Calu3 (cell line): ENCODE results near the gene GYS2. TPM values are rescaled to one million over a fixed set of nuclear protein-coding genes. Genes with fewer than 3 reads are reported as not detected.

Experiments
- BruUV-seq: library from RNA; stranded (reverse); fragments of 400-500 nt; replicated peaks from 2 replicates; lab custom pipeline; 2021; lab: Mats Ljungman, UMichigan
- CTCF ChIA-PET: fragments of 300-600 bp; sonication (Branson Sonifier 250); formaldehyde crosslinking; loops from one replicate; lab custom pipeline; 2022; ENCODE audit warnings: antibody characterized with exemption; lab: Charles Lee
- DNase-seq: peaks from one replicate; pipeline ENCODE4 v3.0.0; 2022
- H3K27ac Mint-ChIP-seq: one replicate; pipeline ENCODE4 v1.8.0; 2022; ENCODE audit warnings: mixed read lengths; ENCODE audit not compliant: unreplicated experiment
- H3K27me3 Mint-ChIP-seq: one replicate; pipeline ENCODE4 v1.8.0; 2022; ENCODE audit warnings: mixed read lengths; ENCODE audit not compliant: unreplicated experiment
- H3K36me3 Mint-ChIP-seq: one replicate; pipeline ENCODE4 v1.8.0; 2022; ENCODE audit warnings: mild to moderate bottlenecking, moderate library complexity, mixed read lengths; ENCODE audit not compliant: insufficient read depth, unreplicated experiment
- H3K4me1 Mint-ChIP-seq: one replicate; pipeline ENCODE4 v1.8.0; 2022; ENCODE audit warnings: mild to moderate bottlenecking, low read depth, mixed read lengths; ENCODE audit not compliant: unreplicated experiment
- H3K4me3 Mint-ChIP-seq: one replicate; pipeline ENCODE4 v1.8.0; 2022; ENCODE audit warnings: mild to moderate bottlenecking, low read depth, moderate library complexity, mixed read lengths; ENCODE audit not compliant: unreplicated experiment
- H3K9me3 Mint-ChIP-seq: one replicate; pipeline ENCODE4 v1.8.0; 2022; ENCODE audit warnings: low read depth, mixed read lengths; ENCODE audit not compliant: unreplicated experiment
- CTCF ChIP-seq: fragments of 200-600 bp; IDR thresholded peaks from one replicate; pipeline ENCODE4 v1.8.0; 2022; ENCODE audit warnings: antibody characterized with exemption; ENCODE audit not compliant: unreplicated experiment
- intact Hi-C: fragments of 100-400 bp; cut with micrococcal nuclease; formaldehyde crosslinking; loops from one replicate; pipeline ENCODE4 v1.10.0; 2022; ENCODE audit not compliant: unreplicated experiment
- total RNA-seq: library from RNA; stranded (reverse); gene quantifications from 2 replicates; pipeline ENCODE4 v1.2.3, GENCODE V29; 2022

Gene GYS2
- total RNA-seq, 1 experiment from 2014 or later, result not detected

- TF ChIP-seq CTCF, result no peak
- CTCF ChIA-PET, result no interaction called here
- Mint-ChIP-seq H3K27me3 (no peaks in the 10 kb centered on the region), H3K9me3 (no peaks in the 10 kb centered on the region), H3K4me3 (no peak overlapping the region), H3K4me1 (peaks cover 9% of the 10 kb centered on the region), H3K27ac (no peak overlapping the region), H3K36me3 (no peaks in the 10 kb centered on the region)
- intact Hi-C loops, result no loop called here
- no peak for DNase-seq
- BruUV-seq, result no TSS peak
These were observed 41.8 kb downstream of the GYS2 start for GRCh38 chr12:21562859-21563258.

GRCh38 chr12:21561158-21561557 is 43.5 kb downstream of the GYS2 start:
- CTCF ChIA-PET, result no interaction called here

GRCh38 chr12:21559855-21560569 is 44.6 kb downstream of the GYS2 start:
- no peaks in the 10 kb centered on the region for H3K27me3 Mint-ChIP-seq
- no peaks in the 10 kb centered on the region for H3K9me3 Mint-ChIP-seq
- H3K27ac Mint-ChIP-seq, result no peak overlapping the region
- no peak for TF ChIP-seq CTCF
- CTCF ChIA-PET, result no interaction called here
- intact Hi-C loops, result no loop called here
- DNase-seq, result no peak
- no TSS peak for BruUV-seq
- peaks cover 9% of the 10 kb centered on the region for H3K4me1 Mint-ChIP-seq
- H3K4me3 Mint-ChIP-seq, result no peak overlapping the region
- H3K36me3 Mint-ChIP-seq, result no peaks in the 10 kb centered on the region

More at GRCh38 chr12:21561158-21561557, 43.5 kb downstream of the GYS2 start:
- no peak overlapping the region for H3K27ac Mint-ChIP-seq
- no peaks in the 10 kb centered on the region for H3K9me3 Mint-ChIP-seq
- H3K27me3 Mint-ChIP-seq, result no peaks in the 10 kb centered on the region
- no peak overlapping the region for H3K4me3 Mint-ChIP-seq
- no peak for DNase-seq
- no peak for TF ChIP-seq CTCF
- H3K36me3 Mint-ChIP-seq, result no peaks in the 10 kb centered on the region
- H3K4me1 Mint-ChIP-seq, result peaks cover 9% of the 10 kb centered on the region
- no TSS peak for BruUV-seq
- intact Hi-C loops, result no loop called here

- no peak overlapping the region for H3K27ac Mint-ChIP-seq
- intact Hi-C loops, result no loop called here
These were observed 46.5 kb downstream of the GYS2 start for GRCh38 chr12:21558100-21558679.

More at GRCh38 chr12:21558100-21558679, 46.5 kb downstream of the GYS2 start:
- no peaks in the 10 kb centered on the region for H3K9me3 Mint-ChIP-seq
- H3K27me3 Mint-ChIP-seq, result no peaks in the 10 kb centered on the region
- peaks cover 9% of the 10 kb centered on the region for H3K4me1 Mint-ChIP-seq
- DNase-seq, result no peak
- no TSS peak for BruUV-seq
- CTCF ChIA-PET, result interaction anchor here (1.3 kb wide), 1 partner anchor 21 kb away, joined by 3 read pairs; no protein-coding TSS in a partner anchor
- no peak for TF ChIP-seq CTCF
- H3K4me3 Mint-ChIP-seq, result no peak overlapping the region
- H3K36me3 Mint-ChIP-seq, result no peaks in the 10 kb centered on the region
